Panc1 (cell line): ENCODE data around the gene F13A1. TPM values are rescaled to one million over a fixed set of nuclear protein-coding genes. Genes with fewer than 3 reads are reported as not detected.

ENCODE experiments used
- ATAC-seq: fragments of 200-7000 bp; cut with Tn5 transposase; 2 replicates; pipeline ENCODE4 v1.9.1; 2020; ENCODE audit warnings: mild to moderate bottlenecking, moderate library complexity
- BruUV-seq: library from RNA; stranded (reverse); fragments of 400-500 nt; replicated peaks from 2 replicates; lab custom pipeline; 2021; lab: Mats Ljungman, UMichigan
- CTCF ChIA-PET: fragments of 300-600 bp; sonication (Branson Sonifier 250); formaldehyde crosslinking; loops from one replicate; lab custom pipeline; 2022; ENCODE audit warnings: antibody characterized with exemption; lab: Charles Lee
- POLR2A ChIA-PET: fragments of 300-600 bp; sonication (Branson Sonifier 250); formaldehyde crosslinking; loops from one replicate; lab custom pipeline; 2022; ENCODE audit warnings: antibody characterized with exemption; lab: Charles Lee
- DNase-seq: peaks from one replicate; pipeline ENCODE4 v3.0.0-alpha.2; 2010; ENCODE audit warnings: low read depth, low spot score
- H3K27ac ChIP-seq: 2 replicates; pipeline ENCODE4 v1.5.1; 2011; ENCODE audit warnings: mild to moderate bottlenecking, low read length, inconsistent platforms
- H3K27me3 ChIP-seq: fragments of 200-500 bp; sonication (Bioruptor generic); 2 replicates; pipeline ENCODE4 v1.6.0; 2014; ENCODE audit warnings: low read length, inconsistent platforms; ENCODE audit not compliant: control insufficient read depth, insufficient read depth
- H3K36me3 ChIP-seq: fragments of 200-500 bp; sonication (Bioruptor generic); 2 replicates; pipeline ENCODE4 v1.5.1; 2014; ENCODE audit warnings: inconsistent platforms, mild to moderate bottlenecking, low read length, moderate library complexity; ENCODE audit not compliant: control insufficient read depth, insufficient read depth
- H3K4me1 ChIP-seq: 2 replicates; pipeline ENCODE4 v1.5.1; 2011; ENCODE audit warnings: inconsistent platforms, mild to moderate bottlenecking, low read length, moderate library complexity; ENCODE audit not compliant: control insufficient read depth, insufficient read depth
- H3K4me3 ChIP-seq, 2 experiments: 2 replicates each; pipeline ENCODE4 v1.5.1; 2011 to 2012; ENCODE audit warnings: low read depth in 2 of 2, low read length in 2 of 2, mild to moderate bottlenecking in 2 of 2, inconsistent platforms in 1 of 2, moderate library complexity in 1 of 2
- H3K9me3 ChIP-seq: fragments of 200-500 bp; sonication (Bioruptor generic); 2 replicates; pipeline ENCODE4 v1.5.1; 2014; ENCODE audit warnings: low read depth, mild to moderate bottlenecking, inconsistent platforms, low read length, moderate library complexity; ENCODE audit not compliant: control insufficient read depth, insufficient read depth
- POLR2AphosphoS5 ChIP-seq: IDR thresholded peaks from 2 replicates; pipeline ENCODE4 v1.6.1; 2012; ENCODE audit warnings: mild to moderate bottlenecking, low read depth, low read length, moderate library complexity
- SIN3A ChIP-seq: IDR thresholded peaks from 2 replicates; pipeline ENCODE4 v1.6.1; 2012; ENCODE audit warnings: low read depth, mild to moderate bottlenecking, low read length, moderate library complexity, borderline replicate concordance; ENCODE audit not compliant: insufficient read depth
- TCF7L2 ChIP-seq: IDR thresholded peaks from 2 replicates; pipeline ENCODE4 v1.6.1; 2011; ENCODE audit warnings: mild to moderate bottlenecking, low read depth, low read length, inconsistent platforms
- in situ Hi-C: cut with HindIII; loops from 2 replicates; pipeline ENCODE4 v1.10.0; 2016; ENCODE audit warnings: low sequenced_read_pairs, low pct_unique_long_range_greater_than_20kb
- intact Hi-C: fragments of 100-400 bp; cut with micrococcal nuclease; formaldehyde crosslinking; loops from one replicate; pipeline ENCODE4 v1.10.0; 2022; ENCODE audit not compliant: unreplicated experiment
- total RNA-seq: library from RNA; stranded (reverse); gene quantifications from one replicate; pipeline ENCODE4 v1.2.1, GENCODE V29; 2021; ENCODE audit not compliant: unreplicated experiment
- TF ChIP-seq, protein P1 (sequence below): fragments of 450-650 bp; IDR thresholded peaks from 2 replicates; pipeline ENCODE4 v1.5.1; 2017; ENCODE audit warnings: mild to moderate bottlenecking
- TF ChIP-seq, protein P2 (sequence below), 2 experiments: IDR thresholded peaks; 2 replicates each; pipeline ENCODE4 v1.6.1; 2011 to 2012; ENCODE audit warnings: low read depth in 2 of 2, control low read depth in 1 of 2, low read length in 1 of 2, mild to moderate bottlenecking in 1 of 2, moderate library complexity in 1 of 2; ENCODE audit not compliant: insufficient read depth in 1 of 2

F13A1 gene
- total RNA-seq, 1 experiment from 2014 or later, result 0.26 TPM

DNA sequence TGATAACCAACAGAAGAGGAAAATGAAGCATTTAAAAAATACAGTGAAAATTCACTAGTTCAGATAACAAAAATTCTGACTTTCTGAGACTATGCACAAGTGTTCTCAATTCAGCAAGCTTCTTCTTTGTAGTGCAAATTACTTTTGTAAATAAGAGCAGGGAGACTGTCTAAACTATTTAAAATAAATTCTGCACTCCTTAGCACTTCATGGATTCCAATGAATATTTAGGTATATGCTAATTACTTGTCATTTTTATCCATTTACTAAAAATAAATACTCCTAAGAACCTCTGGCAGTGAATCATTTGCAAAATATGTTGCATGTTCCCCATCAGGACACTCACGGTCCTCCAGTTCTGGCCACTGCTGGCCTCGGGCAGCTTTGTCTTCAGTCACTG is 139.8 kb downstream of the F13A1 start:
- ATAC-seq (no peak), DNase-seq (no peak)
- peaks cover 7% of the 10 kb centered on the region; the same call in 1 of the 2 replicates for H3K27me3 ChIP-seq
- in situ Hi-C loops (no loop called here), intact Hi-C loops (no loop called here)
- no peak for TF ChIP-seq POLR2AphosphoS5
- no TSS peak for BruUV-seq
- CTCF ChIA-PET, result no interaction called here
- H3K27ac ChIP-seq, result no peak overlapping the region
- H3K36me3 ChIP-seq, result no peaks in the 10 kb centered on the region
- H3K9me3 ChIP-seq, result no peaks in the 10 kb centered on the region
- POLR2A ChIA-PET, result no interaction called here
- H3K4me1 ChIP-seq, result no peaks in the 10 kb centered on the region
- H3K4me3 ChIP-seq, result no peak overlapping the region

DNA sequence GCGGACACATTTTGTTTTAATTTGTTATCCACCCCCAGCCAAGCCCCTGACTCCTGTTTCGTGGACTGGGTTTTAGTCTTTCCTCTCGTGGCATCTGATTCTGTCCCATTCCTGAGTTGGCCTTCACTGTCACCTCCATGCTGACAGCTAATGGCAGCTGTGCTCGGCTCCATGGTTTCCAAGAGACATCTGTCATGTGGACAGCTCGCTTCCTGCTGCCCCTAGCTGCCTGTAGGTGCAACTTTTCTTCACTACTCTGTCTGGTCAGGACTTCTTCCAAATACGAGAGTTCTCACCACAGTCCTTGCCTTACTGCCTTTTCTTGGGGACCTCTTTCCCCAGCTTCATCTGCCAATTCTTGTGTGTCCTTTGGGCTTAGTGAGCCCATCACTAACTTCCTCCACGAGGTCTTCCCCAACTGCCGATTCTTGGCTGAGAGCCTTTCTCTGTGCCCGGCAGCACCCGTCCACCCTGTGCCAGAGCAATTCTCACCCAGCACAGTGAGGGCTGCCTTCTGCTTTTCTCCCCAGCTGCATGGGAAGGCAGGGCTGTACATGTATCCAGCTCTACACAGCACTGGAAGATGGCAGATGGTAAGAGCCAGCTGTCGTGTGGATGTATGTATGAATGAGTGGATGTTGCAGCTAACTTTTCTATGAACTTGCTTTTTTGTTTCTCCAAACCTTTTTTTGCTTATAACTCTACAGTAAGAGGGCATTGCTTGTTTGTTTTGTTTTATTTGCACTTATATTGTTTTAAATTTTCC is 140.4 kb downstream of the F13A1 start:
- DNase-seq, result no peak

More for the DNA sequence above, 140.4 kb downstream of the F13A1 start:
- intact Hi-C loops (no loop called here), in situ Hi-C loops (no loop called here)
- TF ChIP-seq, protein P1, sequence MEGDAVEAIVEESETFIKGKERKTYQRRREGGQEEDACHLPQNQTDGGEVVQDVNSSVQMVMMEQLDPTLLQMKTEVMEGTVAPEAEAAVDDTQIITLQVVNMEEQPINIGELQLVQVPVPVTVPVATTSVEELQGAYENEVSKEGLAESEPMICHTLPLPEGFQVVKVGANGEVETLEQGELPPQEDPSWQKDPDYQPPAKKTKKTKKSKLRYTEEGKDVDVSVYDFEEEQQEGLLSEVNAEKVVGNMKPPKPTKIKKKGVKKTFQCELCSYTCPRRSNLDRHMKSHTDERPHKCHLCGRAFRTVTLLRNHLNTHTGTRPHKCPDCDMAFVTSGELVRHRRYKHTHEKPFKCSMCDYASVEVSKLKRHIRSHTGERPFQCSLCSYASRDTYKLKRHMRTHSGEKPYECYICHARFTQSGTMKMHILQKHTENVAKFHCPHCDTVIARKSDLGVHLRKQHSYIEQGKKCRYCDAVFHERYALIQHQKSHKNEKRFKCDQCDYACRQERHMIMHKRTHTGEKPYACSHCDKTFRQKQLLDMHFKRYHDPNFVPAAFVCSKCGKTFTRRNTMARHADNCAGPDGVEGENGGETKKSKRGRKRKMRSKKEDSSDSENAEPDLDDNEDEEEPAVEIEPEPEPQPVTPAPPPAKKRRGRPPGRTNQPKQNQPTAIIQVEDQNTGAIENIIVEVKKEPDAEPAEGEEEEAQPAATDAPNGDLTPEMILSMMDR, result no peak
- TF ChIP-seq POLR2AphosphoS5, result no peak
- TF ChIP-seq SIN3A, result no peak
- TF ChIP-seq, protein P2, sequence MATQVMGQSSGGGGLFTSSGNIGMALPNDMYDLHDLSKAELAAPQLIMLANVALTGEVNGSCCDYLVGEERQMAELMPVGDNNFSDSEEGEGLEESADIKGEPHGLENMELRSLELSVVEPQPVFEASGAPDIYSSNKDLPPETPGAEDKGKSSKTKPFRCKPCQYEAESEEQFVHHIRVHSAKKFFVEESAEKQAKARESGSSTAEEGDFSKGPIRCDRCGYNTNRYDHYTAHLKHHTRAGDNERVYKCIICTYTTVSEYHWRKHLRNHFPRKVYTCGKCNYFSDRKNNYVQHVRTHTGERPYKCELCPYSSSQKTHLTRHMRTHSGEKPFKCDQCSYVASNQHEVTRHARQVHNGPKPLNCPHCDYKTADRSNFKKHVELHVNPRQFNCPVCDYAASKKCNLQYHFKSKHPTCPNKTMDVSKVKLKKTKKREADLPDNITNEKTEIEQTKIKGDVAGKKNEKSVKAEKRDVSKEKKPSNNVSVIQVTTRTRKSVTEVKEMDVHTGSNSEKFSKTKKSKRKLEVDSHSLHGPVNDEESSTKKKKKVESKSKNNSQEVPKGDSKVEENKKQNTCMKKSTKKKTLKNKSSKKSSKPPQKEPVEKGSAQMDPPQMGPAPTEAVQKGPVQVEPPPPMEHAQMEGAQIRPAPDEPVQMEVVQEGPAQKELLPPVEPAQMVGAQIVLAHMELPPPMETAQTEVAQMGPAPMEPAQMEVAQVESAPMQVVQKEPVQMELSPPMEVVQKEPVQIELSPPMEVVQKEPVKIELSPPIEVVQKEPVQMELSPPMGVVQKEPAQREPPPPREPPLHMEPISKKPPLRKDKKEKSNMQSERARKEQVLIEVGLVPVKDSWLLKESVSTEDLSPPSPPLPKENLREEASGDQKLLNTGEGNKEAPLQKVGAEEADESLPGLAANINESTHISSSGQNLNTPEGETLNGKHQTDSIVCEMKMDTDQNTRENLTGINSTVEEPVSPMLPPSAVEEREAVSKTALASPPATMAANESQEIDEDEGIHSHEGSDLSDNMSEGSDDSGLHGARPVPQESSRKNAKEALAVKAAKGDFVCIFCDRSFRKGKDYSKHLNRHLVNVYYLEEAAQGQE (IDR thresholded peaks at IDR 0.05; ENCODE audit: insufficient read depth in 1 of 2, low read depth in 2 of 2, low read length in 1 of 2), result no peak
- no peak for TF ChIP-seq TCF7L2
- H3K4me3 ChIP-seq, result no peak overlapping the region
- H3K27me3 ChIP-seq, result peaks cover 7% of the 10 kb centered on the region; the same call in 1 of the 2 replicates
- no peaks in the 10 kb centered on the region for H3K36me3 ChIP-seq
- no peak overlapping the region for H3K27ac ChIP-seq
- ChIA-PET POLR2A (no interaction called here), CTCF (no interaction called here)
- no peaks in the 10 kb centered on the region for H3K4me1 ChIP-seq
- no TSS peak for BruUV-seq
- no peaks in the 10 kb centered on the region for H3K9me3 ChIP-seq
- no peak for ATAC-seq
